ENCODE data around the gene SH2D2A. TPM values are rescaled to one million over a fixed set of nuclear protein-coding genes. Genes with fewer than 3 reads are reported as not detected.
A peak's percentile ranks its signal among the peaks of the same experiment; 100 is the strongest.

SH2D2A gene
- total and polyA plus RNA-seq, 9 of the 15 experiments (the other 6 are each of a cell fraction or from before 2014, with no cell fraction given) = 0.89 to 33.6 (median 6.9) TPM

DNA sequence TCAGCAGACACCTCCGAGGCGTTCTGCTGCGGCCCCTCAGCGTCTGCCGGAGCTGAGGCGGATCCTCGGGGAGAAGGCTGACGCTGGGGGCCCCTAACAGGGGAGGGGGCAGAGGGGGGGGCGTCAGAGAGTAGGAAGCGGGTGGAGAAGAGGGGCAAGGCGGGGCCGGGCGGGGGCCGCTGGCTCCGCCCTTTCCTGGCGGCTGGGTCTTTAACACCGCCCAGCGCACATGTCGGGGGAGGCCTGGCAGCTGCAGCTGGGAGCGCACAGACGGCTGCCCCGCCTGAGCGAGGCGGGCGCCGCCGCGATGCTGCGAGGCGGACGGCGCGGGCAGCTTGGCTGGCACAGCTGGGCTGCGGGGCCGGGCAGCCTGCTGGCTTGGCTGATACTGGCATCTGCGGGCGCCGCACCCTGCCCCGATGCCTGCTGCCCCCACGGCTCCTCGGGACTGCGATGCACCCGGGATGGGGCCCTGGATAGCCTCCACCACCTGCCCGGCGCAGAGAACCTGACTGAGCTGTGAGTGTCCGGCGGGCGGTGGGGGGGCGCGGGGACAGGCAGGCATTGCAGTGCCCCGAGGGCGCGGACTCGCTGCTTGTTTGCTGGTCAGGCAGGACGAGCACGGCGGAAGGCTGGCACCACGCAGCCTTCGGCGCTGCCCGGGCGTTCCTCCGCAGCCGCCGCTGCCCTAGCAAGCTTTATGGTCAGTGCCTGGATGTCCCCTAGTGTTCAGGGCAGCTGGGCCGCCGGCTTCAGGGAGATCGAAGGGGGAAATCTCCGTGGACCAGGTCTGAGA lies 44.2 kb upstream of the SH2D2A start, which contains the start of gene NTRK1 (continued):
- TF ChIP-seq CUX1 (CRISPR knock-in tag; IDR thresholded peaks at IDR 0.05) (no peak), PURB (CRISPR knock-in tag; IDR thresholded peaks at IDR 0.05; ENCODE audit: low read depth) (no peak), ZBTB9 (CRISPR knock-in tag; IDR thresholded peaks at IDR 0.05) (no peak), SAP30 (IDR thresholded peaks at IDR 0.05; ENCODE audit: borderline replicate concordance, insufficient read depth, low read depth, low read length, poor library complexity, severe bottlenecking) (peak; percentile 40), DACH1 (IDR thresholded peaks at IDR 0.05; ENCODE audit: partially characterized antibody) (no peak), LCOR (CRISPR knock-in tag; IDR thresholded peaks at IDR 0.05) (no peak), NKRF (IDR thresholded peaks at IDR 0.05; ENCODE audit: borderline replicate concordance) (no peak), BACH1 (tag; IDR thresholded peaks at IDR 0.05) (no peak), ZNF239 (CRISPR knock-in tag; IDR thresholded peaks at IDR 0.05) (no peak), CCNT2 (IDR thresholded peaks at IDR 0.05; ENCODE audit: borderline replicate concordance, extremely low read depth, insufficient read length, low read depth, low read length) (peak; percentile 25), L3MBTL2 (IDR thresholded peaks at IDR 0.05) (peak; percentile 86), TCF7 (IDR thresholded peaks at IDR 0.05; ENCODE audit: borderline replicate concordance) (no peak), ZNF583 (CRISPR knock-in tag; IDR thresholded peaks at IDR 0.05) (no peak), HINFP (tag; conservative IDR thresholded peaks at IDR 0.05; ENCODE audit: low read depth) (no peak), ZNF699 (CRISPR knock-in tag; IDR thresholded peaks at IDR 0.05; ENCODE audit: insufficient replicate concordance) (no peak), RFX7 (CRISPR knock-in tag; IDR thresholded peaks at IDR 0.05) (no peak), GATAD2B (IDR thresholded peaks at IDR 0.05; ENCODE audit: borderline replicate concordance) (no peak), SMARCA5 (IDR thresholded peaks at IDR 0.05) (no peak)

All from K562 (cell line).